Measurements from ENCODE around the gene RIN3. TPM values are rescaled to one million over a fixed set of nuclear protein-coding genes. Genes with fewer than 3 reads are reported as not detected.
A peak's percentile ranks its signal among the peaks of the same experiment; 100 is the strongest.

RIN3 gene
- total RNA-seq, 1 donor from 2014 or later, result 18.8 TPM

DNA sequence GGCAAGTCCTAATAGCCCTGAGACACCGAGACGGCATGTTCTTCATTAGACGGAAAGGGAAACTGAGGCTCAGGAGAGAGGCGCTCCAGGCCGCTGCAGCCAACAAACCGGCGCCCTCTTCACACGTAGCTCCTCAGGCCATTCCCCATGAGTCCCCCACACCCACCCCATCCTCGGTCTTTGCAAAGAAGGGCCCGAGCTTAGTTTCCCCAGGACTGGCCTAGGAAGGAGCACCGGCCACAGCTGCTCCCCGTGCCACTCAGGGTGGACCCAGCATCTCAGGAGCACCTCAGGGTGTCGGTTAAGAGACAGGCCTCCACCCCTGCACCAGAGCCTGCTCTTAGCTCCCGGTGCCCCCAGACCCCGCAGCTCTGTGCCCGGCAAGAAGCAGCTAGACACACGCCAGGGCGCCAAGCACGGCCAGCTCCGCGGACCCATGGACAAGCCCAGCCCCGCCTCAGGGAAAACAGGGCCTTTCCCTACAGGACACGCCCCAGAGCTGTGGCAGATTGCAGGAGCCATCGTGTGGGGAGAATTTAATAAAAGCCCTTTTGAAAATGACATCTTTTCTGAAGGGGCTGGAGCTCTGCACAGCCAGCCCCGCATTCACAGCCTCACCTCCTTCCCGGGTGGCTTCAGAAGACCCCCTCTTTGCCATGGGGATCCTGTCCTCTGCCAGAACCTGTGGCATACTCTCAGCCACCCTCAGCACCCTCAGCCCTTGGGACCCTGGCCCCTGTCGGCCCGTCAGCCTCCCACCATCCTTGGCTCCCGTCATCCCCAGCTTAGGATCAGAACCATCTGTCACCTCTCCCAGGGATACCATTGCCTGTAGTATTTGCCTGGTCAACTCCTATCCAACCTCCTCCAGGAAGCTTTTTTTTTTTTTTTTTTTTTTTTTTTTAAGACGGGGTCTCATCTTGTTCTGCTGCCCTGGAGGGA, 175.1 kb downstream of the RIN3 start:
- H3K4me3 Mint-ChIP-seq (ENCODE audit: unreplicated experiment), result no peak overlapping the region

GRCh38 chr14:92690171-92691011, 176.8 kb downstream of the RIN3 start:
- Mint-ChIP-seq H3K4me3 (ENCODE audit: unreplicated experiment) (no peak overlapping the region), H3K4me1 (ENCODE audit: low read depth) (peaks cover 11% of the 10 kb centered on the region), H3K9me3 (ENCODE audit: low read depth) (no peaks in the 10 kb centered on the region), H3K36me3 (ENCODE audit: low read depth) (peaks cover 2% of the 10 kb centered on the region), H3K27me3 (ENCODE audit: low read depth) (no peaks in the 10 kb centered on the region), H3K27ac (ENCODE audit: unreplicated experiment) (no peak overlapping the region)
- TF ChIP-seq, protein P1, sequence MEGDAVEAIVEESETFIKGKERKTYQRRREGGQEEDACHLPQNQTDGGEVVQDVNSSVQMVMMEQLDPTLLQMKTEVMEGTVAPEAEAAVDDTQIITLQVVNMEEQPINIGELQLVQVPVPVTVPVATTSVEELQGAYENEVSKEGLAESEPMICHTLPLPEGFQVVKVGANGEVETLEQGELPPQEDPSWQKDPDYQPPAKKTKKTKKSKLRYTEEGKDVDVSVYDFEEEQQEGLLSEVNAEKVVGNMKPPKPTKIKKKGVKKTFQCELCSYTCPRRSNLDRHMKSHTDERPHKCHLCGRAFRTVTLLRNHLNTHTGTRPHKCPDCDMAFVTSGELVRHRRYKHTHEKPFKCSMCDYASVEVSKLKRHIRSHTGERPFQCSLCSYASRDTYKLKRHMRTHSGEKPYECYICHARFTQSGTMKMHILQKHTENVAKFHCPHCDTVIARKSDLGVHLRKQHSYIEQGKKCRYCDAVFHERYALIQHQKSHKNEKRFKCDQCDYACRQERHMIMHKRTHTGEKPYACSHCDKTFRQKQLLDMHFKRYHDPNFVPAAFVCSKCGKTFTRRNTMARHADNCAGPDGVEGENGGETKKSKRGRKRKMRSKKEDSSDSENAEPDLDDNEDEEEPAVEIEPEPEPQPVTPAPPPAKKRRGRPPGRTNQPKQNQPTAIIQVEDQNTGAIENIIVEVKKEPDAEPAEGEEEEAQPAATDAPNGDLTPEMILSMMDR (IDR thresholded peaks at IDR 0.05), result peak; percentile 69
- DNase-seq (ENCODE audit: low spot score), result peak; percentile 77

More for the DNA sequence above, 175.1 kb downstream of the RIN3 start:
- Mint-ChIP-seq H3K27ac (ENCODE audit: unreplicated experiment) (no peak overlapping the region), H3K36me3 (ENCODE audit: low read depth) (peaks cover 2% of the 10 kb centered on the region), H3K4me1 (ENCODE audit: low read depth) (peaks cover 11% of the 10 kb centered on the region), H3K27me3 (ENCODE audit: low read depth) (no peaks in the 10 kb centered on the region), H3K9me3 (ENCODE audit: low read depth) (no peaks in the 10 kb centered on the region)
- TF ChIP-seq, protein P1 (IDR thresholded peaks at IDR 0.05), result no peak
- peak; percentile 88 for DNase-seq (ENCODE audit: low spot score)

- no peak overlapping the region for H3K4me3 Mint-ChIP-seq (ENCODE audit: unreplicated experiment)
- TF ChIP-seq, protein P1 (IDR thresholded peaks at IDR 0.05), result no peak
- H3K36me3 Mint-ChIP-seq (ENCODE audit: low read depth), result no peaks in the 10 kb centered on the region
These were observed 179.2 kb downstream of the RIN3 start for GRCh38 chr14:92692822-92693226.

GRCh38 chr14:92693998-92694795, 180.6 kb downstream of the RIN3 start:
- H3K27ac Mint-ChIP-seq (ENCODE audit: unreplicated experiment), result no peak overlapping the region
- H3K4me1 Mint-ChIP-seq (ENCODE audit: low read depth), result peaks cover 11% of the 10 kb centered on the region
- peaks cover 3% of the 10 kb centered on the region for H3K27me3 Mint-ChIP-seq (ENCODE audit: low read depth)
- no peaks in the 10 kb centered on the region for H3K36me3 Mint-ChIP-seq (ENCODE audit: low read depth)
- no peak overlapping the region for H3K4me3 Mint-ChIP-seq (ENCODE audit: unreplicated experiment)
- H3K9me3 Mint-ChIP-seq (ENCODE audit: low read depth), result no peaks in the 10 kb centered on the region
- TF ChIP-seq, protein P1 (IDR thresholded peaks at IDR 0.05), result no peak
- peak; percentile 53 for DNase-seq (ENCODE audit: low spot score)

More at GRCh38 chr14:92692822-92693226, 179.2 kb downstream of the RIN3 start:
- Mint-ChIP-seq H3K27ac (ENCODE audit: unreplicated experiment) (no peak overlapping the region), H3K9me3 (ENCODE audit: low read depth) (no peaks in the 10 kb centered on the region), H3K27me3 (ENCODE audit: low read depth) (peaks cover 3% of the 10 kb centered on the region), H3K4me1 (ENCODE audit: low read depth) (peaks cover 11% of the 10 kb centered on the region)
- DNase-seq (ENCODE audit: low spot score), result peak; percentile 73
